Measurements from ENCODE around the gene HTR2A.

Gene HTR2A

GRCh38 chr13:46868091-46868490 lies 28.8 kb downstream of the HTR2A start:
- no peak for DNase-seq (ENCODE audit: low read depth)

- no peak for DNase-seq (ENCODE audit: low read depth)
Observed at GRCh38 chr13:46866150-46866549, 30.7 kb downstream of the HTR2A start.

GRCh38 chr13:46864941-46865340 lies 31.9 kb downstream of the HTR2A start:
- no peak for DNase-seq (ENCODE audit: low read depth)

GRCh38 chr13:46861959-46862358 lies 34.9 kb downstream of the HTR2A start:
- no peak for DNase-seq (ENCODE audit: low read depth)

DNA sequence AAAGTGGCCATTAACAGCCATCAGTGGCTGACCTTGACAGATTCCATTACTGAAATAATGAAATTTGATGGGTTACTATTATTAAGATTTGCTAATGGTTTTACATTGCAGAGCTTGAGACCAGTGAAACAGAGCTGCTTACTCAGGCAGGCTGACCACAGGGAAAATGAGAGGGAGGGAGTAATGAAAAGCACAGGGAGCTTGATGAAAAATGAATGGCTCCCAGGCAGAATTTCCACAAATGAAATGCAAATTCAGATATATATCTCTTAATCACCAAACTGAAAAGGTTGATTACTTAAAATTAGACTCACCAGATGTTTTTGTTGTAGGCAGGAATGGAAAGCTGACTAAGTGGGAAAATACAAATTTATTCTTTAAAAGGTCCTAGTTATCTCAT lies 36.1 kb downstream of the HTR2A start:
- no peak for DNase-seq (ENCODE audit: low read depth)

DNA sequence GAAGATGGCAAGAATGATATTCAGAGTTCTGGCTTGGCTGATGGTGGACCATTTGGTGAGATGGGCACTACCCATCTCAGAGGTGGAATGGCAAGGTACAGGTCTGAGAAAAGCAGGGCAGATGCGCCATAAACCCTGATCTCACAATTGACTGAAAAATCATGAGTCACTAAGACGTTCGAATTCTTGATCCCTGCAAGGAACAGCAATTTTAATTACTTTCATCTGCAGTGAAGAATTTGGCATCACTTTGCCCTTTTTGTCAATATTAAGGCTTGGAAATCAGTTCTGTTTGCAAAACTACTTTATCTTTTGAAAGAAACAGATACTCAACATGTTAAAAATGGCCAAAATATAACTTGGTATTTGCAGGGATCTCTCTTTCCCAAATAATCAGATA lies 38.1 kb downstream of the HTR2A start:
- no peak for DNase-seq (ENCODE audit: low read depth)

DNA sequence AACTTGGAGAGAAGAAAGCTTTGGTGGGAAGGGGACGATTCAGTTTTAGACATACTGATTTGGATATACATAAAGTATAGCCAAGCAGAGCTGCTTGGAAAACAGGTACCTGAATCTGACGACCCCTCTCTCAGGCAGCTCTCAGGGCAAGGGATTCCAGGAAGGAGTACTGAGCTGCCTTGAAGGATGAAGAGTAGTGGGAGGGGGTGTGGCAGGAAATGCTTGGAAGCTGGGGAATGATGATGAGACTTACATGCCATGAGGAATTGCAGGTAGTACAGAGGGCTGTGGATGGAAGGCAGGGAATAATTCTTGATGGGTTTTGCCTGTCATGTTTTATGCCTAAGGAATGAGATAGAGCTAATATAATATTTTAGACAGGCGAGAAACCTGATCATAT lies 38.7 kb downstream of the HTR2A start:
- no peak for DNase-seq (ENCODE audit: low read depth)

- no peak for DNase-seq (ENCODE audit: low read depth)
Observed at GRCh38 chr13:46855664-46856063, 41.2 kb downstream of the HTR2A start.

- DNase-seq (ENCODE audit: low read depth), result no peak
Observed at GRCh38 chr13:46855166-46855565, 41.7 kb downstream of the HTR2A start.

DNA sequence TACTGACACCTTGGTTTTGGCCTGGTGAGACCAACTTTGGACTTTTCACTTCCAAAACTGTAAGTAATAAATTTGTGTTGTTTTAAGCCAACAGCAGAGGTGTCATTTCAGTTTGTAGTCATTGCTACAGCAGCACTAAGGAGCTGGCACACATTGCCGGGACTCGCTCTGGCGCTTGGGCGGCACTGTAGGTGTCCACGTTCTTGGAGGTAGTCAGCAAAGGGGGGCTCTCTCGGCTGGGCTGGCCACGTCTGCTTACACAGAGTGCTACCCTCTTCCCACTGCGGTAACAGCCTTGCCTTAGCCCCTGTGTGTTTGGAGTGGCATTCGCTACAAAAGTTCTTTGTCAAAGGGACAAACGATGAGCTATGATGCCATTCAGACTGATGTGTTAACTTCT lies 44.7 kb downstream of the HTR2A start:
- DNase-seq (ENCODE audit: low read depth), result no peak

DNA sequence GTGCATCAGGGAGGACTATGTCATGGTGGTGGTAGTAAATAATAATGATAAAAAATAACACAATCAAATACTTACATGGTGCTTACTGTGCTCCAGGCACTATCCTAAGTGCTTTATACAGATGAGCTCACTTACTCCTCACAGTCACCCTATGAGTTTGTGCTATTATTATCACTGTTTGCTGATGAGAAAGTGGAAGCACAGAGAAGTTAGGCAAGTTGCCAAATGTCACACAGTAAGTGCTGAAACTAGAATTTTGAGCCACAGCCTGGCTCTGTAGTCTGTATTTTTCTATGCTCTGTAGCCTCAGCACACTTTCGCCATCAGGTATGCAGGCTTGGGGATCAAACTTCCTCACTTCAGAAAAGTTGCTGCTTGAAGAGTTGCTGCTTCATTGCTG lies 46.6 kb downstream of the HTR2A start:
- DNase-seq (ENCODE audit: low read depth), result no peak

DNA sequence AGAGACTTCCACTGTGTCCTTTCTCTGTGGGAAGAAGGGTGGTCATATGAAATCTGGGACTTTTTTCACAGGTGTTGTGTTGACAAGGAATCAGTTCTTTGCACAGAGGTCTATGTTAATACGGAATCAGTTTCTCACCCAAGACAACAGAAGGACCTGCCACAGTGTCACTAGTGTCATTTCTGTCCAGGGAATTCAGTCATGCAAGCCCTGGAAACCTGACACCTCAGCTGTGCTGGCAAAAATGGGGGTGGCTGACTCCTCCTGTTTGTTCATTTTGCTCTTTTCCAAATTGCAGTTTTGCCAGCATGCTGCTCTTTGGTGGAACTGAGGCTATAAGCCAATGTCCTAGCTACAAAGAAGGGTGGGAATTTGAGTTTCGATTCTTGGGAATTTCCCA lies 50.1 kb downstream of the HTR2A start:
- no peak for DNase-seq (ENCODE audit: low read depth)

DNA sequence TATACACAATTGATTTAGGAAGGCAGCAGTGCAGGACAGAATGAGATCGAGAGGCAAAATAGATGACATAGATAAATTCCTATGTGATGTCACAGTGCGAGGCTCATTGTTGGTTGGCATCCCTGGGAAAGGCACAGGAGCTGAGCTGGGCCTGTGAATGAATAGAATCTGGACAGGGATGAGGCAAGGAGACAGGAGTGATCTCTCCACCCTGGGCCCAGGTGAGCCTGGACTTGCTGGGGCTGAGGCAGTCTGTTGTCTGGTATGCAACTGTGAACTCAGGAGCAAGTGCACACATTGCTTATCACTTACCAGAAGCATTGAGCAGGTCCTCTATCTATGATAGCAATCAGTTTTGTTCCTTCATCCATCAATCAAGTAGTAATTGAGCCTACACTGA lies 51.7 kb downstream of the HTR2A start:
- no peak for DNase-seq (ENCODE audit: low read depth)

DNA sequence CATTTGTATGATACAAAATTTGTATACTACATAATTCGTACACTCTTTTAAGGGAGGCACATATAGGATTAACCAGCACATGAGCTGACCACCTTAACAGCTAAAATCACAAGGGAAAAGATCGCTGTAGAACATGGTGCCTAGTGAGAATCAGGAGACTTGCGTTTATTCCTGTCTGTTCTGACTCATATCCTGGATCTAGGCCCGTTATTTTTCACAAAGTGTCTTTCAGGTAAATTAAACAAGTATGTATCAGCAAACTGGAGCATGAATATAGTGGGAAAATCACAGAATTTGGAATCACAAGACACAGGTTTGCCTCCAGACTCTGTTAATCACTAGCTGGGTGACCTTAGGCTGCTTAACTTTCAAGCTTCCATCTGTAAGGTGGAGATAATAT lies 52.4 kb downstream of the HTR2A start:
- no peak for DNase-seq (ENCODE audit: low read depth)

DNA sequence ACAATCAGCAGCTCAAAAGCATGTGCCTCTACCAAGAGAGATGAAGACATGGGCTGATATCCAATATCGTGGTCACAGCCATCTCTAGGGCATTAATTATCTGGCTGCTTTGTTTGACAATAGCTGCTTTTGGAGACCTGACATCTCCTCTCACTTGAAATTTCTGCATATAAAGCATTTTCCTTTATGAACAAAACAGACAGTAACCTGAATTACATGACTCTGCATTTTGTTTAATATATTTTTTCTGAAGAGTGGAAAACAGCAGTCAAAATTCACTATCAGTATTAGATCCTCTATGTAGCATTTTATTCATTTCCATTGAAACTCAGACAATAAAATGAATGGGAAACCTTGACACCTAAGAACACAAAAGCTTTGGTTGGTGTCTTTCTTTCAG lies 57.5 kb downstream of the HTR2A start:
- no peak for DNase-seq (ENCODE audit: low read depth)

DNA sequence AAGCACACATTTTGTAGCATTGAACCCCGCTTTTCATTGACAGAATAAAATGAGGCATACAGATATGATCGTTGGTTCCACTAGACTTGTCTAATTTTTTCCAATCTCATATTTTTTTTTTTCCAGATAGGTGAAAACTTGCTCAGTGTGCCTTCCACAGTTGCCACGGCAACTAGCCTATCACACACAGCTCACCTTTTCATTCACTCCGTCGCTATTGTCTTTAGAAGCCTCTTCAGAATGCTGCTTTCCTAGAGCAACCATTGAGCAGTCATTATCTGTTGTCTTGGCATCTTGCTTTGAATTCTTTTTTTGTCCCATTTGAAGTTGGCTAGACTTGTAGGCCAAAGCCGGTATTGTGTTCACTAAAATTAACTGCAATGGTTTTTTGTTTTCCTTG lies 62.2 kb downstream of the HTR2A start:
- DNase-seq (ENCODE audit: low read depth), result no peak

DNA sequence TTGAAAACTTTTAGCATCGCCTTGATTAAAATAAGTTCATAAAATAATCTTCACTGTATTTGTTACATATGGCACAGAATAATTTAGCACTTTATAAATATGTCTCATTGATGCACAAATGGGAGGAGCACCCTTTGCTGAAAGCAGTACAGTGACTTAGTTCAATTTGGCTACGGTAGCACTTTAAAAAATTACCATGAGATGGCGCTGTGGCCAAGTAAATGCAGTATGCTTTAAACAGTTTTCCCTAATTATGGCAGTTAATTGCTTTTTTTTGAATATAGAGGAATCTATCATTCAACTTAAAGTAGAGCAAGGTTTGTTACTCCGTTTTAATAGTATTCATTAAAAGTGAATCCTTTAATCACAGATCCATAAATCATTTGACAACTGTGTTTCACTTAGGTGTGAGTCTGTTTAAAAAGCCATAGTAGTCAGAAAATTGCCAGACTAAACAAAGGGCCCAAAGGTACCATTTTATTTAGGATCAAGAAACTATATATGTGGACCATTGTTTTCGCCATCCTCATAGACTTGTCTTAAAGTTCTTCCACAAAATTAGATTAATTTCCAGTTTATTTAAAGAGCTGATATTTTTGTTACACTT lies 65.2 kb downstream of the HTR2A start:
- DNase-seq (ENCODE audit: low read depth), result no peak

- DNase-seq (ENCODE audit: low read depth), result no peak
Observed at GRCh38 chr13:46830405-46831005, 66.3 kb downstream of the HTR2A start.

GRCh38 chr13:46822551-46822950 lies 74.3 kb downstream of the HTR2A start:
- no peak for DNase-seq (ENCODE audit: low read depth)

DNA sequence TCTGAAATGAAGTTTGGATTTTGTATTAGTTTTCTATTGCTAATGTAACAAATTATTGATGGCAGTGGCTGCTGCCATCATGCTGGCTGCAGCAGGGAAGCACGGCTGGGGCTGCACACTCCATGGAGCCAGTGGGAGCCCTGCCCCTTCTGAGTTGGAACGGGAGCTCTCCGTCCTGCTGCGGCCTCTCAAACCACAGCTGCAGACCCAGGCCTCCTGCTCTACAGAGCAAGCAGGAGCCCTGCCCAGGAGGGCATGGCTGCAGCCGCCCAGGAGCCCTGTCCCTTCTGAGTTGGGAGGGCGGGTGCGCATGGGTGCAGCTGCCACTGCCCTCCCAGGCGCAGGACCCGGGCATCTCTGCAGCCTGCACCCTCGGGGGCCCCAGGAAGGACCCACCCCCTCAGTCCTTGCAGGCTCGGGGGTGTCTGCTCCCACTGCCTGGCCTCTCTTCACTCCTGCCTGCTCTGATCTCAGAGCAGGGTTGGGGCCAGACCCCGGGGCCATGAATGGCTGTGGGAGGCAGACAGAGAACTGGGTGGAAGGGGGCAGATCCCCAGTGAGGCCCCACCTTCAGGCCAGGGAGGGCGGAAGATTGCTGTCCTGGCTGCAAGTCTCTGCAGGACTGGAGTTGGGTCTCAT lies 78.9 kb downstream of the HTR2A start:
- DNase-seq (ENCODE audit: low read depth), result no peak

DNA sequence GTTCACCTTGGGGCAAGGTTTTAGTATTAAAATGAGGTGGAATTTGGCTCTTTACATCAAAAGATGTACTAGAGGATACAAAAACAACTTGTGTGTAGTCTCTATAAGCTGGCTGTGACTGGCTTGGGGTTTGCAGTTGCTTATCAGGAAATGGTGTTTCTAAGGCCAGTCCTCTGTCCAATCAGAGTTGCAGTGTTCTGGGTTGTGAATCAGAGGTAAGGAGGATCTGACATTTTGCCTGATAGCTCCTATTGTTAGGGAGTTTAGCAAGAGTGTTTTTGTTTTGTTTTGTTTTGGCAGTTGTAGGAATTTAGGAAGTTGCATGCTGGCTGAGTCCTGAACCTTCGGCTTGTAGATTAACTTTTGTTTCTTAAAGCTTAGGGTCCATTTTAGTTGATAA lies 79.8 kb downstream of the HTR2A start:
- DNase-seq (ENCODE audit: low read depth), result no peak

DNA sequence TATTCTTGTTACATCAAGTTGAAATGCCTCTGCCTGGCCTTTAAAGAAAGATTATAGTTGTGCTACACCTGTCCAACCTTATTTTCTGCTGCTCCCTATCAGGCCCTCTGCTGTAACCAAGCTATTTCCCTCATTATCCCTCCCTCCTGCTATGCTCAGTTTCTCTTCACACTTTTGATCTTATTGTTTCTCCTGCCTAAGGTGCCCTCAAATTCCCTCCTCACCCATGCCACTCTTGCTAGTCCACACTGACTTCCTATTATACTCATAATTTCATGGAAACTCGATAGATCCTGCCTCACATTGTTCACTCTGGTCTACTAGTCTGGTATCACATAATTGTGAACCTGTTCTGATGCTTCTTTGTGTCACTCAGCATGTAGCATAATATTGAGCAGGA lies 80.5 kb downstream of the HTR2A start:
- no peak for DNase-seq (ENCODE audit: low read depth)

GRCh38 chr13:46812301-46812797 lies 84.5 kb downstream of the HTR2A start:
- no peak for DNase-seq (ENCODE audit: low read depth)

DNA sequence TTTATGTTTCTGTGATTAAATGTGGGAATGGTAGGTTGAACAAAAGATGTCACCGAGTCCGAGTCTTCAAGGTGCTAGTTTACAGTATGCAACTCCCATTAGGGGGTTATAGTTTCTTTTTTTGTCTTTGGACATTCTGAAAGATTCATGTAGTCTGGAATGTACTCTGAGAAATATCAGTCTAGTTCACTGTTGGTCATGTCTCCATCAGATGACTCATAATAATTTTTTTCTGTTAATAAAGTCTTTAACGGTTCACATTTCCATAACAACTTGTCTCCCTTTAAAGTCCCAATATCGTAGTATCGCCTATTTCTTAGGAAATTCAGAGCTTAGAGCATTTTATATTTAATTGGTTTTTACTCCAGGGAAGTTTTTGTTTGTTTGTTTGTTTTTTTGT lies 86.4 kb downstream of the HTR2A start:
- DNase-seq (ENCODE audit: low read depth), result no peak
